A549 treated with GW870086 at 1 μM for 4 hours (cell line): ENCODE measurements around the gene SEMA4F. TPM values are rescaled to one million over a fixed set of nuclear protein-coding genes. Genes with fewer than 3 reads are reported as not detected.

Source experiments
- total RNA-seq: library from RNA; stranded (reverse); fragments of 200-300 nt; extraction: Qiagen RNA extraction; gene quantifications from 5 replicates; pipeline ENCODE4 v1.2.3, GENCODE V29; 2022; ENCODE audit warnings: low read depth

Gene SEMA4F
- total RNA-seq: 8.1 to 12.2 TPM (median 10.4 TPM) in 5 replicates

GRCh38 chr2:74653985-74654882 is at the start of gene SEMA4F:
Gene SEMA4F, plus strand, starts transcription at chr2:74654247. Its CDS starts 130 bp downstream, at chr2:74654377.

DNA sequence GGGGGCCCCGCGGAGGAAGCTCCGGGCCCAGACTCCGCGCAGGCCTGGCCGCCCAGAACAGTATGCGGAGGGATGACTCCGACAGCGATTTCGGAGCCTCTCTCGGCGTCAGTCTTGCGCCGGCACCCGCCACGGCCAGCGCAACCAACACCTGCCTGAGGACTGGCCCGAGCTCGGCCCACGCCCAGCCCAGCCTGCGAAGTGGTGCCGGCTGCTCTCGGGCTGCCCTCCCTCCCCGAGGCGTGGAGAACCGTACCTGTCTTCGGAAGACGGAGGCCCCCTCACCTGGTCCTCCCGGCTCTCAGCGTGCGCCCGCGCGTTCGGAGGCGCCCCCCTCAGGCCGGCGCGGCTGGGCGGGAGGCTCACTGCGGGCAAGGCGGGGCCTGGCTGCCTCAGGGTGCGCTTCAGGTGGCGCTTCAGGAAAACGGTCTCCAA is 6.0 kb upstream of the SEMA4F start, which contains the start of gene M1AP:
Gene M1AP, minus strand, starts transcription at position 322 of the 435 bp plus-strand sequence. CDS start 8,055 bp downstream, outside the sequence.

Other genes with a start within 250 kb of the SEMA4F start
- 2.2 to 4.1 TPM (median 3.2 TPM) in 5 replicates for gene C2orf81, start 232.6 kb upstream of the SEMA4F start, total RNA-seq
- 77.2 to 90.3 TPM (median 87.1 TPM) in 5 replicates for gene WDR54, start 232.5 kb upstream of the SEMA4F start, total RNA-seq
- gene RTKN, start 212.3 kb upstream of the SEMA4F start, total RNA-seq: 18.8 to 25.6 TPM (median 24.2 TPM) in 5 replicates
- 35.2 to 52.1 TPM (median 48.0 TPM) in 5 replicates for gene INO80B, start 199.2 kb upstream of the SEMA4F start, total RNA-seq
- 46.5 to 84.4 TPM (median 78.3 TPM) in 5 replicates for gene WBP1, start 195.8 kb upstream of the SEMA4F start, total RNA-seq
- gene MOGS, start 188.9 kb upstream of the SEMA4F start, total RNA-seq: 42.0 to 54.4 TPM (median 51.5 TPM) in 5 replicates
- gene MRPL53, start 181.6 kb upstream of the SEMA4F start, total RNA-seq: 112 to 151 TPM (median 135 TPM) in 5 replicates
- gene CCDC142, start 171.2 kb upstream of the SEMA4F start, total RNA-seq: 11.7 to 14.4 TPM (median 13.1 TPM) in 5 replicates
- gene TTC31, start 171.2 kb upstream of the SEMA4F start, total RNA-seq: 13.3 to 18.3 TPM (median 16.5 TPM) in 5 replicates
- 1.8 to 4.3 TPM (median 3.0 TPM) in 5 replicates for gene LBX2, start 154.6 kb upstream of the SEMA4F start, total RNA-seq
- gene PCGF1, start 146.6 kb upstream of the SEMA4F start, total RNA-seq: 29.9 to 37.9 TPM (median 34.5 TPM) in 5 replicates
- 0.19 to 0.36 TPM (median 0.28 TPM) in 5 replicates for gene TLX2, start 139.8 kb upstream of the SEMA4F start, total RNA-seq
- 0.05 to 0.42 TPM (median 0.08 TPM) in 4 of 5 replicates, not detected in the other for gene DQX1, start 128.0 kb upstream of the SEMA4F start, total RNA-seq
- 191 to 256 TPM (median 237 TPM) in 5 replicates for gene AUP1, start 124.5 kb upstream of the SEMA4F start, total RNA-seq
- 31.9 to 41.6 TPM (median 37.7 TPM) in 5 replicates for gene HTRA2, start 124.3 kb upstream of the SEMA4F start, total RNA-seq
- gene LOXL3, start 100.3 kb upstream of the SEMA4F start, total RNA-seq: 0.21 to 0.64 TPM (median 0.37 TPM) in 5 replicates
- 3.6 to 5.5 TPM (median 4.1 TPM) in 5 replicates for gene DOK1, start 99.5 kb upstream of the SEMA4F start, total RNA-seq
- gene M1AP, start 5.9 kb upstream of the SEMA4F start, total RNA-seq: not detected in 5 replicates
- 0.71 to 1.2 TPM (median 0.93 TPM) in 5 replicates for gene HK2, start 179.9 kb downstream of the SEMA4F start, total RNA-seq